Skeletal muscle tissue (tissue), 4 donors: ENCODE results near the gene SRP68. TPM values are rescaled to one million over a fixed set of nuclear protein-coding genes. Genes with fewer than 3 reads are reported as not detected.

ENCODE experiments used
- H3K27ac ChIP-seq: one replicate; pipeline ENCODE4 v1.7.0; 2013; ENCODE audit warnings: mild to moderate bottlenecking, low read depth, low read length, inconsistent platforms
- H3K27me3 ChIP-seq, 3 donors: one replicate each; pipeline ENCODE4 v1.7.0; 2013; ENCODE audit warnings: low read length in 3 of 3; ENCODE audit not compliant: control insufficient read depth in 3 of 3, insufficient read depth in 3 of 3
- H3K36me3 ChIP-seq, 3 donors: one replicate each; pipeline ENCODE4 v1.7.0; 2013; ENCODE audit warnings: low read length in 3 of 3; ENCODE audit not compliant: control insufficient read depth in 3 of 3, insufficient read depth in 3 of 3
- H3K4me1 ChIP-seq, 3 donors: one replicate each; pipeline ENCODE4 v1.7.0; 2013; ENCODE audit warnings: low read length in 3 of 3, mild to moderate bottlenecking in 3 of 3; ENCODE audit not compliant: control insufficient read depth in 3 of 3, insufficient read depth in 3 of 3
- H3K4me3 ChIP-seq, 3 donors: one replicate each; pipeline ENCODE4 v1.7.0; 2013; ENCODE audit warnings: low read length in 3 of 3
- H3K9ac ChIP-seq, 3 donors: one replicate each; pipeline ENCODE4 v1.7.0; 2013; ENCODE audit warnings: low read length in 3 of 3, mild to moderate bottlenecking in 3 of 3, moderate library complexity in 2 of 3, low read depth in 1 of 3
- H3K9me3 ChIP-seq, 3 donors: one replicate each; pipeline ENCODE4 v1.7.0; 2013; ENCODE audit warnings: low read length in 3 of 3; ENCODE audit not compliant: control insufficient read depth in 3 of 3
- total RNA-seq: library from RNA; depleted of rRNA; stranded (reverse); fragments of >200 nt; gene quantifications from one replicate; pipeline ENCODE4 v1.2.3, GENCODE V29; 2014
- donor health status: Osteomylitis.

Gene SRP68
- total RNA-seq, 1 donor from 2014 or later, result 41.8 TPM

DNA sequence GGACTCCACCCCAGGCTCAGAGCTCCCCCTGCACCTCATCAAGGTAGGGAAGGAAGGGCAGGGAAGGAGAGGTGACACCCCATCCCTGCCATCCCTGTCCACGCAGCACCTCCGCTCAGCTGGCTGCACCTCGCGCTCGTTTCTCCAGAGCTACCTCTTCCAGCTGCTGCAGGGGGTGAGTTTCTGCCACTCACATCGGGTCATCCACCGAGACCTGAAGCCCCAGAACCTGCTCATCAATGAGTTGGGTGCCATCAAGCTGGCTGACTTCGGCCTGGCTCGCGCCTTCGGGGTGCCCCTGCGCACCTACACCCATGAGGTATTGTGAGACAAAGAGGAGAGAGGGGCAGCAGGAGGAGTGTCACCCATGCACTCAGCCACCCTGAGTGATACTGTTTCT lies 70.2 kb downstream of the SRP68 start:
- Histone ChIP-seq H3K4me3 (no peak overlapping the region), H3K9ac (no peak overlapping the region), H3K4me1 (peaks cover 0 to 13% (median 3%) of the 10 kb centered on the region in 3 donors), H3K27ac (no peak overlapping the region), H3K9me3 (no peaks in the 10 kb centered on the region), H3K27me3 (no peaks in the 10 kb centered on the region), H3K36me3 (peaks cover 0 to 10% (median 0%) of the 10 kb centered on the region in 3 donors)

GRCh38 chr17:76000755-76001521 lies 71.4 kb downstream of the SRP68 start, which contains the start of gene CDK3:
Gene CDK3, plus strand, starts transcription at chr17:76000855. Its CDS starts 571 bp downstream, at chr17:76001426.
- Histone ChIP-seq H3K27me3 (no peaks in the 10 kb centered on the region), H3K27ac (no peak within 1 kb of the TSS), H3K36me3 (peaks cover 0 to 10% (median 0%) of the 10 kb centered on the region in 3 donors)

GRCh38 chr17:76000016-76000754 lies 72.1 kb downstream of the SRP68 start:
- H3K4me3 ChIP-seq, result no peak overlapping the region
- H3K27me3 ChIP-seq, result no peaks in the 10 kb centered on the region
- H3K9me3 ChIP-seq, result no peaks in the 10 kb centered on the region
- peaks cover 0 to 11% (median 0%) of the 10 kb centered on the region in 3 donors for H3K4me1 ChIP-seq
- H3K9ac ChIP-seq, result peak overlapping the region in 1 of 3 donors; percentile 8
- H3K36me3 ChIP-seq, result peaks cover 0 to 10% (median 0%) of the 10 kb centered on the region in 3 donors
- H3K27ac ChIP-seq, result no peak overlapping the region

More at GRCh38 chr17:76000755-76001521, 71.4 kb downstream of the SRP68 start, which contains the start of gene CDK3:
- Histone ChIP-seq H3K4me1 (peaks cover 0 to 16% (median 3%) of the 10 kb centered on the region in 3 donors), H3K4me3 (no peak within 1 kb of the TSS), H3K9me3 (no peaks in the 10 kb centered on the region), H3K9ac (peak within 1 kb of the TSS in 1 of 3 donors; percentile 8)

DNA sequence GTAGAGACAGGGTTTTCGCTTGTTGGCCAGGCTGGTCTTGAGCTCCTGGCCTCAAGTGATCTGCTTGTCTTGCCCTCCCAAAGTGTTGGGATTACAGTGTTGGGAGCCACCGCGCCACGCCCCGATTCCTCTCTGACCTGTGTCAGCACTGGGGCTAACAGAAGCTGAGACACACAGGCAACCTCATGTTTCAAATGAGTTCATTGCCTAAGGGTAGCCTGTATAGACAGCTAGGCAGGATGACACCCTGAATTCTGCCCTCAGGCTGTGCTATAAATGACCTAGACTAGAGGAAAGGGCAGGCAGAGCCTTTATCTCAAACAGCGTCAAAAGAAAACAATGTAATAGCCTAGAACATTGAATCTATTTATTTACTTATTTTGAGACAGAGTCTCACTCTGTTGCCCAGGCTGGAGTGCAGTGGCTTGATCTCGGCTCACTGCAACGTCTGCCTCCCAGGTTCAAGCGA lies 74.0 kb downstream of the SRP68 start:
- H3K4me1 ChIP-seq, result peaks cover 0 to 3% (median 0%) of the 10 kb centered on the region in 3 donors

GRCh38 chr17:75996665-75997590 lies 75.4 kb downstream of the SRP68 start:
- Histone ChIP-seq H3K36me3 (peaks cover 0 to 4% (median 0%) of the 10 kb centered on the region in 3 donors), H3K27ac (no peak overlapping the region), H3K27me3 (no peaks in the 10 kb centered on the region), H3K9ac (peak overlapping the region in 1 of 3 donors; percentile 16), H3K4me1 (peaks cover 0 to 3% (median 0%) of the 10 kb centered on the region in 3 donors), H3K9me3 (no peaks in the 10 kb centered on the region), H3K4me3 (no peak overlapping the region)

More for the DNA sequence above, 74.0 kb downstream of the SRP68 start:
- H3K9me3 ChIP-seq, result no peaks in the 10 kb centered on the region
- no peak overlapping the region for H3K4me3 ChIP-seq
- H3K27me3 ChIP-seq, result no peaks in the 10 kb centered on the region
- peaks cover 0 to 8% (median 0%) of the 10 kb centered on the region in 3 donors for H3K36me3 ChIP-seq
- no peak overlapping the region for H3K9ac ChIP-seq
- H3K27ac ChIP-seq, result no peak overlapping the region

GRCh38 chr17:75995385-75995925 lies 76.9 kb downstream of the SRP68 start:
- Histone ChIP-seq H3K4me3 (no peak overlapping the region), H3K36me3 (peaks cover 3 to 5% (median 4%) of the 10 kb centered on the region in 3 donors), H3K4me1 (peaks cover 0 to 3% (median 0%) of the 10 kb centered on the region in 3 donors), H3K27ac (no peak overlapping the region), H3K27me3 (no peaks in the 10 kb centered on the region), H3K9ac (no peak overlapping the region), H3K9me3 (no peaks in the 10 kb centered on the region)

DNA sequence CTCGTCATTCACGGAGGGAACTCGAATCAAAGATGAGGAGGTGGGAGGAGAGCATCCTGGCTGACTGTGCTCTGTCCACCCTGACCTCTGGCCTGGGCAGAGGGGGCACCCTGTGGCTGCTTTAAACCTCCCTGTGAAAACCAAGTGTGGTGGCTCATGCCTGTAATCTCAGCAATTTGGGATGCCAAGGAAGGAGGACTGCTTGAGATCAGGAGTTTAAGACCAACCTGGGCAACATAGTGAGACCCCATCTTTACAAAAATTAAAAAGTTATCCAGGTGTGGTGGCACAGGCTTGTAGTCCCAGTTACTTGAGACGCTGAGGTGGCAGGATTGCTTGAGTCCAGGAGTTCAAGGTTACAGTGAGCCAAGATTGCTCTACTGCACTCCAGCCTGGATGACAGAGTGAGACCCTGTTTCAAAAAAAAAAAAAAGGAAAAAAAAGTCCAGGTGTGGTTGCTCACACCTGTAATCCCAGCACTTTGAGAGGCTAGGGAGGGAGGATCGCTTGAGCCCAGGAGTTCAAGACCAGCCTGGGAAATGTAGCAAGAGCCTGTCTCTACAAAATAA lies 77.4 kb downstream of the SRP68 start:
- Histone ChIP-seq H3K36me3 (peaks cover 3 to 5% (median 4%) of the 10 kb centered on the region in 3 donors), H3K27me3 (no peaks in the 10 kb centered on the region)

DNA sequence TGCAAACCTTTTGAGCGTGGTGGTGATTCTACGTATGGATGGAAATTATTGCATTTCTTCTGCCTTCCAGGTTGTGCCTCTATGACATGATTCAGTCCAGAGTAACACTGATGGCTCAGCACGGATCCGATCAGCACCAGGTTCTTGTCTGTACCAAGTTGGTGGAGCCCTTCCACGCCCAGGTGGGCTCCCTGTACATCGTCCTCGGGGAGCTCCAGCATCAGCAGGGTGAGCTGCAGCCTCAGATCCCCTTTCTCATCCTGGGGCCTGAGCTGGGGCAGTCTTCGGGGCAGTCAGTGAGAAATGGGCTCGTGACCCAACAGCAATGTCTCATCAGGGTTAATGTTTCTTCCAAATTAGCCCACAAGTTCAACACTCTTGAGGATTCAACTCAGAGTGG lies 80.9 kb downstream of the SRP68 start:
- Histone ChIP-seq H3K9ac (no peak overlapping the region), H3K4me1 (no peaks in the 10 kb centered on the region), H3K36me3 (peaks cover 4 to 5% (median 5%) of the 10 kb centered on the region in 3 donors)

More for the DNA sequence above, 77.4 kb downstream of the SRP68 start:
- peaks cover 0 to 3% (median 0%) of the 10 kb centered on the region in 3 donors for H3K4me1 ChIP-seq
- no peaks in the 10 kb centered on the region for H3K9me3 ChIP-seq
- H3K4me3 ChIP-seq, result no peak overlapping the region
- H3K27ac ChIP-seq, result no peak overlapping the region
- H3K9ac ChIP-seq, result no peak overlapping the region

More for the DNA sequence above, 80.9 kb downstream of the SRP68 start:
- Histone ChIP-seq H3K4me3 (no peak overlapping the region), H3K9me3 (no peaks in the 10 kb centered on the region), H3K27ac (no peak overlapping the region), H3K27me3 (no peaks in the 10 kb centered on the region)
